HG03439 (cell line): ENCODE results near the gene ARHGDIG.

Source experiments
- ATAC-seq: cut with Tn5 transposase; IDR thresholded peaks from one replicate; pipeline ENCODE4 v1.9.1; 2021; ENCODE audit warnings: mild to moderate bottlenecking, moderate library complexity; ENCODE audit not compliant: unreplicated experiment

Gene ARHGDIG

DNA sequence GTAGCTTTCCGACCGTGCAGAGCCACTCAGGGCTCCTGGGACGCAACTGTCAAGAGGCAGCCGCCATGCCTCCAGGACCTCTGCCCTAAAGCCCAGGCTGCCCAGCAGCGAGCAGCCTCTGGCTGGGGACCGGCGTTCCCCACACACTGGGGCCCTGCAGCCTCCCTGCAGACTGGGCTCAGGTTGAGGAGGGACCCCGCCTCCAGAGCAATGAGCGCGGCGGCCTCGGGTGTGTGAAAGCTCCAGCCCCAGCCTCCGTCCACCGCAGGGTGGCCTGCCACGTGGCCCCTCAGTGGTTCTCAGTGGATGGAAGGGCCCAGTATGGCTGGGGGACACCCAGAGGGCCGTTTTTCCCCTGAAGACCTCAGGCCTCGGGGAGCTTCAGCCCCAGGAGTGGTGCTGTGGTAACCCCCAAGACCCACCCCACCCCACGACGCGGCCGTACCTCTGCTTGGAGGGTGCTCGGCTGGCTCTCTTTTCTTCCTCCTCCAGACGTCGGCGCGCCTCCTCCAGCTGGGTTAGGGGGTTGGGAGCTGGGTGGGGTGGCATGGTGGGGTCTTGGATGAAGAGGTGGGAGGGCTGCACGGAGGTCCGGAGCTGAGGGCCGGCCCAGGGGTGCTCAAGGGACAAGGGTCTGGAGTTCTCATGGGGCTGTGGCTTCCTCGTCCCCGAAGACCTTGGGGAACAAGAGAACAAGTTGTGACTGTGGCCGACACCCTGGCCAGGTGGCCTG, 12.8 kb downstream of the ARHGDIG start:
- no peak for ATAC-seq

DNA sequence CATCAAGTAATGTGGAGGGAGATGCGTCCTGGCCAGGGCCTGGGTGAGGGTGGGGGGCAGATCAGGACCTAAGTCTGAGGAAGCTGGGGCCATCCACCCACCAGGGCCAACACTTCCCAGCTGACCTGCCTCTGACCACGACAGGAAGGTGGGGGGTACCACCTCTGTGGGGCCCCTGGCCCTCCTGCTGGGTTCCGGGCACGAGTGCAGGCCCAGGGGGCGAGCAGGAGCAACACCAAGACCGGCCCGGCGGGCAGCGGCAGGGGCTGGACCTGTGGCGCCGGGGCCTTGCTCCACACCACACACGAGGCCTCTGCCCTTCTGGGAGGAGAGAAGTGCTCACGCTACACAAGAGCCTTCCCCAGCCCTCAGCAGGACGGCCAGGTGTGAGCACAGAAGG, 15.9 kb downstream of the ARHGDIG start:
- ATAC-seq: no peak

DNA sequence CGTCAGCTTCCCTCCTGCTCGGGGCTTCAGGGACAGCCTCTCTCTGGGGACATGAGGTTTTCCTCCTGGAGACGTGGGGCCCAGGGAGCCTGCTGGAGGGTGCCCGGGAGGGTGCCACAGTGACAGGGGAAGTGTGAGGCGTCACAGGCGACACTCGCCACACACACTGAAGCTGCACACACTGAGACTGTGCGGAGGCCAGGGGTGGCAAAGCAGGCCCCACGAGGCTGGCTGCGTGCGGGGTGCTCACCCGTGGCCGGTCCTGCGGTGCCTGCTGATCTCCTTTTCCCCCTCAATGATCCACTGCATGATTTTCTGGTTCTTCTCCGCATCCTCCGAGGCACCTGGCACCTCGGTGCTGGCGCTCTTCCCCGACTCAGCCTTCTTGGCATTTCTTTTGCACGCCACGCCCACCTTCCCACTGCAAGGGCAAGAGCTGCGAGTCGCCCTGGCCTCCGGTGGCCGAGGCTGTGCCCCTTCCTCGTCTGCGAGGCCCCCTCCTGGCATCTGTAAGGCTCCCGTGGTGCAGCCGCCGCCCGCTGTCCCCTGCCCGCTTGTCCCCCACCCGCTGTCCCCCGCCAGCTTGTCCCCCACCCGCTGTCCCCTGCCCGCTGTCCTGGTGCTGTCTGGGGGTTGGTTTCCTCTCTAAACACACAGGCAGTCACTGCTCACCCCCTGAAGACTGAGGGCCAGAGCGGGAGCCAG, 16.6 kb downstream of the ARHGDIG start:
- no peak for ATAC-seq

DNA sequence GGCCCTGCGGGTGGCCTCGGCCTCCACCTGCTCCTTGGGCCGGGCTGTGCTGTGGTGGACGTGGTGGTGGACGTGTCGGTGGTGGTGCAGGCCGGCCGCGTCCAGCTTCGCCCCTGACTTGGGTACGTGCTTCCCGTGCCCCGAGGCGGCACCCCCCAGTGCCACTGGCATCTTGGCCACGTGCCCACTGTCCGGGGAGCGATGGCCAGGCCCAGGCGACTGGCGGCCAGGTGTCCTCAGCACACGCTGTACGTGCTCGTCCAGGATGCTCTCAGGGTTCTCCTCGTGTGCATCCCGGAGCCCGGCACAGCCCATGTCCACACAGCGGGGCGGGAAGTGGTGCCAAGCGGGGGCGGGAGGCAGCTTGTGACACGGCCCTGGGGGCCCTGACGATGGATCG, 17.4 kb downstream of the ARHGDIG start:
- no peak for ATAC-seq

DNA sequence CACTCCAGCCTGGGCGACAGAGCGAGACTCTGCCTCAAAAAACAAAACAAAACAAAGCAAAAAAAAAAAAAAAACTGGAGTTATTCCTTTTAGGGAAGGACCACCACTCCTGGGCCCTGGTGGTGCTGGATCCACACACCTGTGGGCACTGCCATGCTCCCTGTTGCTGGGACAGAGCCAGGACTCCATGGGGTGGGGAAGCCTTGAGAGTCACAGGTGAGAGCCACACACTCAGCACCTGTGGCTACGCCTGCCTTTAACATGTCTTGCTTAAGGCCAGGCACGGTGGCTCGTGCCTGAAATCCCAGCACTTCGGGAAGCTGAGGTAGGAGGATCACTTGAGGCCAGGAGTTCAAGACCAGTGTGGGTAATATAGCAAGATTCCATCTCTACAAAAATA, 20.8 kb downstream of the ARHGDIG start:
- no peak for ATAC-seq

DNA sequence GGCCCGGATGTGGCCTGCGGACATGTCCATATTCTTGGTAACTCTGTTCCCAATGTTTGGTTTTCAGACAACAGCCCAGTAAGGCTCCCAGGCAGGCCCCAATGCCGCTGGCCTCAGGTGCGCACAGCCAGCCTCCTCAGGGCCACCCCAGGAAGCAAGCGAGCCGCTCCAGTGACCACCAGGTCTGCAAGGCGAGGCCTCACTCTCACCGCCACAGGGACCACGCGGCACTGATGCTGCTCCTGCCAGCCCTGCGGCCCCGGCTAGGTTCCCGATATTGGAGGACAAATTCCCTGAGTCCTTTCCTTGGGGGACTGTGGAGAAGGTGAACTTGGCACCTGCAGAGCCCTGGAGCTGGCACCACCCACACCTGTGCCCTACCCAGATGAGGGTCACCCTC, 21.6 kb downstream of the ARHGDIG start:
- ATAC-seq: no peak

DNA sequence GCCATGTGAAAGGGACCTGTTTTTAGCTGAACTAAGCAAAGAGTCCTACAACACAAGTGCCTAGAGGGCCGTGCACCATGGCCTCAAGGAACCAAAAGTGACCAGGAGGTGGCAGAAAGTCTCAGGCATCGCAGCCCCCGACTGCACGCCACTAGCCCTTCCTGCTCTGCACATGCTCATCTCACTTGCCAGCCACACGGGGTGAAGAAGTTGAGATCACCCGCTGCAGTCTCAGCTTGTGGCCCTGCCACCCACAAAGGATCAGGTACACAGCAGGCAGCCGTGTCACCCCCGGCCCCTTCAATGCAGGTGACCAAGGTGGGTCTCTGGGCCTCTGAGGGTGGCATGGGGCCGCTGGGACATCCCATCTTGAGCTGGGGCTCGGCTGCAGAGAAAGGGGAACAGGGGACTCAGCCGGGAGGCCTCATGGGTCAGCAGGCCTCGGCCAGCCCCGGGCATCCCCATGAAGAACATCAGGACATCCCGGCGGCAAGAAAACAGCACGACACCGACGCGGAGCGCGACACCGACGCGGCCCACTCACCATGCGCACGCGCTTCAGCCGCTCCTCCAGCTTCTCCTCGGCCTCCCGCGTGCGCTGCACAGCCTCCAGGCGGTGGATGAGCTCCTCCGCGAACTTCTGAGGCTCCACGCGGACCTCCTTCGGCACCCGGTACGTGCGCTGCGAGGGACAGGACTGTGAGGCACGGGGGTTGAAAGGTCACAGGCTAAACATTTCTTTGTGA, 23.5 kb downstream of the ARHGDIG start:
- no peak for ATAC-seq

DNA sequence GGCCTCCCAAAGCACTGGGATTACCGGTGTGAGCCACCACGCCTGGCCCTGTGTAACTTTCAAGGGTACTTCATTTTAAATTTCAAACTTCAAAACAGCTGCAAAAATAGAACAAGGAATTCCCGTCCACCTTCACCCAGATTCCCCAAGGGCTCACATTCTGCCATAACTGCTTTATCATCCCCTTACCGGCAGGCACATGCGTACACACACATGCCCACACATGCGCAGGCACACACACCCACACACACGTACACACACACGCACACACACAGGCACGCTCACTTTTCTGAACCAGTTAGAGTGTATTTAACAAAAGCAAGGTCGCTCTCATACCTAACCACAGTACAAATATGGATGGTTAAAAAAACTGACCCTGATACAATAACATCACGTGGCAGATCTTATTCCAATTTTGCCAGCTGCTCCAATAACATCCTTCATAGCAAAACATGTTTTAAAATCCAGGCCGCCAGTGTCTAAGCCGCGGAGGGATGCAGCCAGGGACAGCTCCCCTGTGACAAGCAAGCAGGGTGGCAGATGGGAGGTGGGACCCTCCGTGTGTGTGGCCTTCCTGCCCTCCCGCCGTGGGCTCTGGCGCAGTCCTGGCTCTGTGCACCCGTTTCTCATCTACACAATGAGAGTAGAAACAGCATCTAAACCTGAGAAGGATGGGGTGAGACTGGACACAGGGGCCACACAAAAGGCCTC, 25.7 kb downstream of the ARHGDIG start:
- no peak for ATAC-seq

DNA sequence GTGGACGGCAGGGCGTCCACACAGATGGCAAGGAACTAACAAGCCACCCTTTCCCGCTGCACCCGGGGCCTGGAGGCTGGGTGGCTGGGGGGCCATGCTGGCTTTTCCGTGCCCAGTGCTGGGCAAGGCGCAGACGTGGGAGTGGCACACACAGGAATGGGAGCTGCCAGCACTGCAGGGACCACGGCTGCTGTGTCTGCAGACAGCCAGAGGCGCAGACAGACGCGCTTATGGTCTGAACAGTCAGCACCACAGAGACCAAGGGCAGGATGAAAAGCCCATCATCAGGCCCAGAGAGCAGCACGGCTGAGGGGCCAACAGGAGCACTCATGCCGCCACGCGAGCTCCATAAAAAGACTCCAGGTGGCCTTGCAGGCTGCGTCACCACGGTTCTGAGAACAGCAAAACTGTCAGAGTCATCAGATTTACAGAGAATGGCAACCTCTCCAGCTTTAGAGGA, 26.6 kb downstream of the ARHGDIG start:
- ATAC-seq: no peak

DNA sequence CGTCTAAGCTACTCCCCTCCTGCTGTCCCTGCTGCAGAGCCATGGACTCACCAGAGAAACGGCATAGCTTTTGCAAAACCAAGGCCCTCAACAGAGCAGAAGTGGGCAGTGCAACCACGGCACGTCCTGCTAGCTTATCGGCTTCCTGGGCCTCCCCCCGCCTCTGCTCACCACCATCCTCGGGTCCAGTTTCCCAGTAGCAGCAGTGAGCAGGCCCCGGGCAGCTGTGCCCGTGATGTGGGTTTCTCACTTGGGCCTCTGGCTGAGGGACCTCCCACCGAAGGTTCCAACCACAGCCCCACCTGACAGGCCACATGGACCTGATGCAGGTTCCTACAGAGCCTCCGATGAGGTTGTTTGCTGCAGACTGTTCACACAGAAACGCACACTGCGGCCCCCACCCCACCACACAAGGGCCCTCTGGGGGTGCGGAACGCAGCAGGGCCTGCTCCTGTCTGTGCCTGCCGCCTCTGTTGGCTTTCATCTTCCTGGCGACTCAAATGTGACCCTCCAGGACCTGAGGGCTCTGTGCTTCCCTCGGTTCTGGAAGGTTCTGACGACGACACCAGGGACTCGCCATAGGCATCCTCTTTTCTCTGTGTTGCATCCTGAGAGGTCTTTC, 27.4 kb downstream of the ARHGDIG start:
- no peak for ATAC-seq

DNA sequence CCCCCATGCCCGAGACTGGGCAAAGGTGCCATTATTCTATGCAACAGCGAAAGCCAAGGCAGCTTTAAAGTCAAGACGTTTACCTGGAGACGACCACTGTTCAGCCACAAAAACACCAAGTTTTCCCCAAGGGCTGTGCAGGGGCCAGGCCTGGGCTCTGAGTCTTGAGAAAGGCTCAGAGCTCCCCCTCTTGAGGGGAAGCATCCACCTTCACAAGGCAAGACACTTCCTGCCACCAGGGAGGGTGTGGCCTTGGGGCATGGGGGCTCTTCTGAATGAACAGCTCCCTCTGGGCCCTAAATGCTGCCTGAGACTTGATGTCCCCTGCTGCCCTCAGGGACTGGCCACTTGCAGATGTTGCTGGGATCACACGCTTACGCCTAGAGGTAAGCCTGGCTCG, 29.1 kb downstream of the ARHGDIG start:
- no peak for ATAC-seq

DNA sequence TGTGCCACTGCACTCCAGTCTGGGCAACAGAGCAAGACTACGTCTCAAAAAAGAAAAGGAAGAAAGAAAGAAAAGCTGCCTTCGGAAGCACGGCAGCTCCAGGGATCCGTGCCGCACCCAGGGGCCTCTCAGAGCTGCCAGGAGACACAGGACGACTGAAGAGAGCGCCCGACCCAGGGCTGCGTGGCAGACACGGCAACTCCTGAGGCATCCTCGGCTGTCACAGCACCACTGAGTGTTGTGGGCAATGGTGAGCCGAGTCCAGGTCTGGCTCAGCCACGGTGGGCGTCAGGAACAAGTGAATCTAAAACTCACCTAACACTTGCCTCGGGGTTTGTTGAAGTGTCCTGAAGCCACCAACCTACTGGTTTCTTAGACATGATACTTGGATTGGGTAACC, 31.3 kb downstream of the ARHGDIG start:
- no peak for ATAC-seq

DNA sequence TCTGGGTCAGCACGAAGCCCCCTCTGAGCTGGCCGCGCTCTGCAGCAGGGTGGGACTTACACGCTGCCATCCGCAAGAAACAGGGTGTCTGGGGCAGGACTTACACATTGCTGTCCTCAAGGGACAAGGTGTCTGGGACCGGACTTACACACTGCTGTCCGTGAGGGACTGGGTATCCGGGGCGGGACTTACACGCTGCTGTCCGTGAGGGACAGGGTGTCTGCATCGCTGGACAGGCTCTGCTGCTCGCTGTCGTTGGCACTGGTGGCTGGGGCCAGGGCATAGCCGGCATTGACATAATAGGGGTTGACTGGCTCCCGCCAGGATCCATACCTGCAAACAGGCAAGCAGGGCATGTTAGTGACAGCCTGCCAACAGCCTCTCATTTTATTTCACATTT, 34.0 kb downstream of the ARHGDIG start:
- no peak for ATAC-seq

DNA sequence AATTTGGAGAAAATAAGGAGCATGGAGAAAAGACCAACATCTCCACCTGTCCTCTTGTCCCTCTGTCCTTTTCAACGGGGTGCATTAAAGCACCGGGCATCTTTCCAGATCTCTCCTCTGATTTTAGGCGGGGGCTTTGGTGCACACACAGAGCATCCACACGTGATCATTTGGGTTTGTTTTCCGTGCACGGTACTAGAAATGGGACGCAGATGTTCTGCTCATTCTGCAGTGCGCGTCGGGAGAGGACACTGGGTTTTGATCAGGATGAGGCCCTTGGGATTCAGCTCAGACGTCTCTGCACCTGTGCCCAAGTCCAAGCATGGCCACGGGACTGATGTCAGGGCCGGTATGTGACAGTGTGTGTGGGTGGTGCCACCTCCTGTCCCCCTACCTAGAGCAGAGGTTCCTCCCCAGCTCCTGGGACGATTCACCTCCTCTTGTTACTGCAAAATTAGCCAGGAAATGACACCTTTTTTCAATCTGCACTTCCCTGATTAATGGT, 34.5 kb downstream of the ARHGDIG start:
- no peak for ATAC-seq

DNA sequence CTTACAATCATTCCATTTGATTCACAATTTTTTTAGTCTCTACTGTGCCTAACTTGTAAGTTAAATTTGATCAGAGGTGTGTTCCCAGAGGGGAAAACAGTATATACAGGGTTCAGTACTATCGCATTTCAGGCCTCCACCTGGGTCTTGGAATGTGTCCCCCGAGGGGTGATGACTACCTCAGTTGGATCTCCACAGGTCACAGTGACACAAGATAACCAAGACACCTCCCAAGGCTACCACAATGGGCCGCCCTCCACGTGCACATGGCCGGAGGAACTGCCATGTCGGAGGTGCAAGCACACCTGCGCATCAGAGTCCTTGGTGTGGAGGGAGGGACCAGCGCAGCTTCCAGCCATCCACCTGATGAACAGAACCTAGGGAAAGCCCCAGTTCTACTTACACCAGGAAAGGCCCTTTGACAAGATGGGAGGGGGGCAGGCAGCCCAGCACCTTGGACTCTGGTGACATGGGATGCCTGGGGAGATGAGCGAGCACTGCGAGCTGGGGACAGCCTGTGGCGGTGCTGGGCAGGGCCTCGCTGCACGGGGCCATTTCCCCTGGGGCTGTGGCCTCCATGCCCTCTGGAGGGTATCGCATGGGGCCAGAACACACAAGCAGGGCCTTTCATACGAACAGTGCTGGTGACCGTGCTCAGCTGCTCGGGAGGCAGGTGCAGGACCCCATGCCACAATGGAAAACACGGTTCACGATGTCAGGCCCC, 36.5 kb downstream of the ARHGDIG start:
- ATAC-seq: no peak

DNA sequence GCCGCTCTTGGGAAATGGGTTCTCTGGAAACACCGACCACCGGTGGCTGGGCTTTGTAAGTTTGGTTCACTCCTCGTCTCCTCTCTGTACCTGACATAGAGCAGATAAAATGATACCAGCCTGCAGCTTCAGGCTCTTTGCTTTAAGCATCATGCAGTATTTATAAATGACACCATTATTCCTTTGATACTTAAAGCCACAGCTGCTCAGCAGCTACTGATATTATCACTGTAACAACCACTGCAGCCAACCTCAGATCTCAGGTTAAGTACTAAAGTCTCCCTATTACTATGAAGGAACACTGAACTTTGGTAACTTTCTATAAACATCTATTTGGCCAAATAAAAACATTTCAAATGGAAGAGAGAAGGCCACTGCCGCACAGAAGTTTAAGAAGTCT, 37.2 kb downstream of the ARHGDIG start:
- no peak for ATAC-seq

DNA sequence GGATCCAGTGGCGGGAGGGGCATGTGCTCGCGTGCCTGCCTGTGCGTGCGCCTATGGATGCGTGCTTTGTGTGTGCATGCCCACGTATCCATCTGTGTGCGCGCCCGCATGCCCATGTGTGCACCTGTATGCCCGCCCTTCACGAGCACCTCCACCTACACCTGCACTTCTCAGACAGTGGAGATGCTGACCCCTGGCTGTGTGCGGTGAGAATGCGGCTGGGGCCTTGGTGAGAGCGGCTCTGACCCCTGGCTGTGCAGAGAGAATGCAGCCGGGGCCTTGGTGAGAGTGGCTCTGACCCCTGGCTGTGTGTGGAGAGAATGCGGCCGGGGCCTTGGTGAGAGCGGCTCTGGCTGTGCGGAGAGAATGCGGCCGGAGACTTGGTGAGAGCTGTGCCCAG, 38.2 kb downstream of the ARHGDIG start:
- ATAC-seq: no peak

DNA sequence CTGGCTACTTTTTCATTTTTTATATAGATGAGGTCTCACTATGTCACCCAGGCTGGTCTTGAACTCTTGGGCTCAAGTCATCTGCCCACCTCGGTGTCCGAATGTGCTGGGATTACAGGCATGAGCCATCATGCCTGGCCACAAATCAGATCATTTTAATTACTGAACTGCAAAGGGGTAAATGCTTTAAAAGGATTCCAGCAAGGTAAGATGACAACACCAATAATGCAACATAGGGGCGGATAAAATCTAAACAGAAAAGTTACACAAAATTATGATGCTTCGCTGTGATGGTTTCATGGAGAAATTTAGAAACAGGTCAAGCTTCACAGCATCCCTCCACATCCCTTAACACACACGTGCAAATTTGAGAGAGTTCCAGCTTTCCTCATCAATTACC, 39.8 kb downstream of the ARHGDIG start:
- ATAC-seq: no peak

DNA sequence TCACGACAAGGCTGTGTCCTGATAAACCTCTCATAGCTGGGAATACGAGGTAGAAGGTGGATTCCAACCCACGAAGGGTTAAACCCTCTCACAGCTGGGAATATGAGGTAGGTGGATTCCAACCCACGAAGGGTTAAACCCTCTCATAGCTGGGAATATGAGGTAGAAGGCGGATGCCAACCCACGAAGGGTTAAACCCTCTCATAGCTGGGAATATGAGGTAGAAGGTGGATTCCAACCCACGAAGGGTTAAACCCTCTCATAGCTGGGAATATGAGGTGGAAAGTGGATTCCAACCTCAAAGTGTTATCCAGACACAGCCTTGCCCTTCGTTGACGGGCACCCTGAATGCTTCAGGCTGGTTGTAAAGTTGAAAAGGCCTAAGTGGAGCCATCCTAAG, 41.1 kb downstream of the ARHGDIG start:
- ATAC-seq: no peak
